Fibroblast of pulmonary artery (primary cell): ENCODE measurements around the gene MAP1LC3A.

ENCODE experiments used
- DNase-seq: peaks from one replicate; pipeline ENCODE4 v3.0.0-alpha.2; 2010; ENCODE audit warnings: low read depth
- H3K4me3 ChIP-seq: replicated peaks from 2 replicates; pipeline ENCODE4 v1.5.1; 2011; ENCODE audit warnings: low read depth, mild to moderate bottlenecking, control low read depth, low read length, moderate library complexity
- TF ChIP-seq, protein P1 (sequence below): IDR thresholded peaks from 2 replicates; pipeline ENCODE4 v1.5.1; 2011; ENCODE audit warnings: mild to moderate bottlenecking, control low read depth, low read length, inconsistent platforms; ENCODE audit errors: missing control alignments

The MAP1LC3A gene

DNA sequence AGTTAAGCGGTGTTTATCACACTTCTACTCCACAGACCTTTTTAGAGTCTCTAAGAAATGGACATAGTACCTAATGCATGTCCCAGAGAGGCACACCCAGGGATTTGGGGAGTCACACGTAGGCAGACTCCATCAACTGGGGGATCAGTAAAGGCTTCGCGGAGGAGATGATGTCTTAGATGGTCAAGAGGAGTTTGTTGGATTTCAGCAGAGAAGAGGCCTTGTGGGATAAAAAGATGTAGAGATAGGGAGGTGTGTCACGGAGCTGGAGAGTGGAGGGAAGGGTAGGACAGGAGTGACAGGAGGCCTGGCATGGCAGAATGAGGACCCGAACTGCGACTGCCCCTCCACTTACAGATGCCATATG lies 33.2 kb upstream of the MAP1LC3A start:
- DNase-seq = no peak
- H3K4me3 ChIP-seq = no peak overlapping the region
- TF ChIP-seq, protein P1, sequence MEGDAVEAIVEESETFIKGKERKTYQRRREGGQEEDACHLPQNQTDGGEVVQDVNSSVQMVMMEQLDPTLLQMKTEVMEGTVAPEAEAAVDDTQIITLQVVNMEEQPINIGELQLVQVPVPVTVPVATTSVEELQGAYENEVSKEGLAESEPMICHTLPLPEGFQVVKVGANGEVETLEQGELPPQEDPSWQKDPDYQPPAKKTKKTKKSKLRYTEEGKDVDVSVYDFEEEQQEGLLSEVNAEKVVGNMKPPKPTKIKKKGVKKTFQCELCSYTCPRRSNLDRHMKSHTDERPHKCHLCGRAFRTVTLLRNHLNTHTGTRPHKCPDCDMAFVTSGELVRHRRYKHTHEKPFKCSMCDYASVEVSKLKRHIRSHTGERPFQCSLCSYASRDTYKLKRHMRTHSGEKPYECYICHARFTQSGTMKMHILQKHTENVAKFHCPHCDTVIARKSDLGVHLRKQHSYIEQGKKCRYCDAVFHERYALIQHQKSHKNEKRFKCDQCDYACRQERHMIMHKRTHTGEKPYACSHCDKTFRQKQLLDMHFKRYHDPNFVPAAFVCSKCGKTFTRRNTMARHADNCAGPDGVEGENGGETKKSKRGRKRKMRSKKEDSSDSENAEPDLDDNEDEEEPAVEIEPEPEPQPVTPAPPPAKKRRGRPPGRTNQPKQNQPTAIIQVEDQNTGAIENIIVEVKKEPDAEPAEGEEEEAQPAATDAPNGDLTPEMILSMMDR = no peak

DNA sequence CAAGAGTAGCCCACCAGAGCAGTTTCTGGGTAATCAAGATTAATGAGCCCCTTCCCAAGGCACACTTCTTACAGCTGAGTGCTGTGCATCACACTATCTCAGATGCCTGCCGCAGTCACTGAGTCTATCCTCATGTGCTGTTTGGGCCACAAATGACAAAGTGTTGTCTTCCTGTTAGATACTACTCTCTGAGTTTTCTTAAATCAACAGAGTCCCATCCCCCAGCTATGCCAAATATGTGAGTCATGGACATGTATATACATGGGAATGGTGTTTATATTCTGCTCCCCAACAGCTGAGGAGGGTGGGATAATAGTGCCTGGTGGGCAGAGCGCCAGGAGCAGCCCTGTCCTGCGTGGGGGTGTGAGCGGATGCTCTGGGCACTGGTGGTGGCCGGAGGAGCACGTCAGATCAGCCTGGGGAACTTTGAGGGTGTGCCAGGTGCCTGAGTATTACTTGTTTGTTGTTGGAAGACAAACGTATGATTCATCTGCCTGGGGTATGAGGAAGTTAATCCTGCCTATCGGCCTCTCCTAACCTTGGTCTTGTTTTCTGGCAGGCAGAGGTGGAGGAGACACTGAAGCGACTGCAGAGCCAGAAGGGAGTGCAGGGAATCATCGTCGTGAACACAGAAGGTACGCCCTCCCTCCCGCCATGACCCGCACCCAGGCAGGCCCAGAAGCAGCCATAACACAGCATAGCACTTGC lies 32.7 kb upstream of the MAP1LC3A start:
- TF ChIP-seq, protein P1 = no peak
- DNase-seq = peak; percentile 99
- H3K4me3 ChIP-seq = no peak overlapping the region

GRCh38 chr20:34526466-34526865 lies 32.1 kb upstream of the MAP1LC3A start:
- no peak for DNase-seq
- TF ChIP-seq, protein P1 = no peak
- no peak overlapping the region for H3K4me3 ChIP-seq

DNA sequence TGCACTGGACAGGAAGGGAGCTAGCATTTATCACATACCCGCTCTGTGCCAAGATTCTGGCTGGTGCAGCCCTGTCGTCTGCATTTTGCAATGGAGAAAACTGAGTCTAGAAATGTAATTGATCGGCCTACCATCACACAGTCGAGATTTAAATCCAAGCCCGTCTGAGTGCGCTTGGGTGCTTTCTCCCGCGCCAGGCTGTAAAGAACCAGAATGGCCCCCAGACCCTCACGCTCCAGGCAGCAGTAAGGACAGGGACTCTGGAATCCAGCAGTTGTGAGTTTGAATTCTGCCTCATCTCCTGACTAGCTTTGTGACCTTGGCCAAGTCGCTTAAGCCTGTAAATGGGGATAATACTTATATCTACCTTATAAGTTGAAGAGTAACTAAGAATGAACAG lies 31.5 kb upstream of the MAP1LC3A start:
- TF ChIP-seq, protein P1 = no peak
- no peak overlapping the region for H3K4me3 ChIP-seq
- no peak for DNase-seq

GRCh38 chr20:34528921-34529297 lies 29.6 kb upstream of the MAP1LC3A start:
- H3K4me3 ChIP-seq = no peak overlapping the region
- DNase-seq = peak; percentile 16
- TF ChIP-seq, protein P1 = no peak

DNA sequence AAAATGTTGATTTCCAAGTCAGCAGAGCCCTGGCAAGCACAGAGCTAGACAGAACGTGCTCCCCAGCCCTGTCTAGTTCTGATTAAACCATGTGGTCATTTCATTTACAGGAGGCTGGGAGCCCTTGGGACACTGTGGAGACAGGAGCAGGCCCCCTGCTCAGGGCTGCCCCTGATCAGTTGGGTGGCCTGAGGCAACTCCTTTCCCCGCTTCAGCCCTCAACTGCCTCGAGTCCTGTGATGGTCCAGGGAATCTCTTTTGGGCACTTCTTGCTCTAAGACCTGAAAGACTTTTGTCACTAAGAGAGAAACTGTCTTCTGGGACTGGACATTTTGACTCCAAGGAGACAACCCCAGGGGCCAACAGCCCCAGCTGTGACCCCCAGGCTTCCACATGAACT lies 28.8 kb upstream of the MAP1LC3A start:
- no peak overlapping the region for H3K4me3 ChIP-seq
- no peak for DNase-seq
- TF ChIP-seq, protein P1 = no peak

- no peak for DNase-seq
- H3K4me3 ChIP-seq = no peak overlapping the region
- TF ChIP-seq, protein P1 = no peak
Observed at GRCh38 chr20:34530342-34530741, 28.2 kb upstream of the MAP1LC3A start.
